Heart right ventricle (tissue), 16 donors: ENCODE results near the gene MCTS1. TPM values are rescaled to one million over a fixed set of nuclear protein-coding genes. Genes with fewer than 3 reads are reported as not detected.
"Not testable (repeated sequence)": the region's sequence is repeated elsewhere in the genome, so short reads cannot be mapped to it uniquely, and the experiment has no call there.

ENCODE experiments used
- ATAC-seq, 8 donors: fragments of 200-7000 bp; cut with Tn5 transposase; one replicate each; pipeline ENCODE4 v1.9.1; 2020; ENCODE audit warnings: mild to moderate bottlenecking in 8 of 8, moderate library complexity in 8 of 8, moderate number of reproducible peaks in 1 of 8
- DNase-seq, 2 donors: peaks; one replicate each; pipeline ENCODE4 v3.0.0-alpha.2; 2020
- H3K27ac ChIP-seq, 10 donors: fragments of 200-600 bp; sonication (generic) in 2 of 10; one replicate each; pipeline versions ENCODE4 v1.5.0 to v1.8.0; 2020 to 2022; ENCODE audit warnings: mild to moderate bottlenecking in 3 of 10
- H3K27me3 ChIP-seq, 7 donors: fragments of 200-600 bp; one replicate each; pipeline ENCODE4 v1.8.0; 2021 to 2022; ENCODE audit warnings: mild to moderate bottlenecking in 2 of 7
- H3K36me3 ChIP-seq, 9 donors: fragments of 200-600 bp; sonication (generic) in 1 of 9; one replicate each; pipeline versions ENCODE4 v1.5.0 to v1.8.0; 2020 to 2022; ENCODE audit warnings: mild to moderate bottlenecking in 2 of 9
- H3K4me1 ChIP-seq, 9 donors: fragments of 200-600 bp; sonication (generic) in 1 of 9; one replicate each; pipeline versions ENCODE4 v1.5.0 to v1.8.0; 2020 to 2022; ENCODE audit warnings: mild to moderate bottlenecking in 4 of 9
- H3K4me3 ChIP-seq, 10 donors: fragments of 200-600 bp; sonication (generic) in 2 of 10; one replicate each; pipeline versions ENCODE4 v1.5.0 to v1.8.0; 2020 to 2022; ENCODE audit warnings: mild to moderate bottlenecking in 7 of 10, moderate library complexity in 2 of 10
- H3K9me3 ChIP-seq, 11 donors: fragments of 200-600 bp in 10 of 11; sonication (generic) in 2 of 11; one replicate each; pipeline versions ENCODE4 v1.5.0 to v1.8.0; 2013 to 2022; ENCODE audit warnings: mild to moderate bottlenecking in 2 of 11, control low read depth in 1 of 11, moderate library complexity in 1 of 11
- WGBS, 2 donors: extraction: QIAGEN DNeasy Blood & Tissue Kit; methylation state at CpG; one replicate each; pipeline ENCODE4 v1.1.7; 2013; ENCODE audit warnings: inconsistent platforms in 1 of 2; 5-methylcytosine and 5-hydroxymethylcytosine counted together
- intact Hi-C, 10 donors: fragments of 100-400 bp; cut with DNase I; formaldehyde crosslinking; loops; one replicate each; pipeline versions ENCODE4 v1.11.1 to v1.14.2; 2022
- polyA plus RNA-seq, 2 donors: library from polyadenylated mRNA; stranded (reverse); fragments of 200-250 nt; gene quantifications; one replicate each; pipeline ENCODE4 v1.2.3, GENCODE V29; 2013
- total RNA-seq, 10 donors: library from RNA; stranded (reverse); fragmentation: NEBNext Ultra II Directional in 3 of 10; extraction: Animal tissue kit (Norgen Biotek cat#: 25700) in 3 of 10; gene quantifications; one replicate each; pipeline versions ENCODE4 v1.2.1 to v1.2.4, GENCODE V29; 2021 to 2023
- TF ChIP-seq, protein P1 (sequence below), 9 donors: fragments of 200-600 bp; sonication (generic) in 2 of 9; IDR thresholded peaks; one replicate each; pipeline versions ENCODE4 v1.5.0 to v1.8.0; 2021 to 2022; ENCODE audit warnings: antibody characterized with exemption in 9 of 9, mild to moderate bottlenecking in 5 of 9, moderate library complexity in 1 of 9
- donor health status: Arrhythmogenic right ventricular cardiomyopathy.
- donor health status: ischemic (EF 13 %, LVEDD 7.1; RV severe dilation, severe dysfunction).
- donor health status: healthy with polysubstance abuse.
- donor health status: DM: no; HTN: yes; CAD: no.
- donor health status: DM: no; HTN: no; CAD: no.
- donor health status: ischemic (EF 25% LVEDD 6.9; RV normal size, moderate dysfunction).
- donor health status: ischemic (EF 25% LVEDD 5.7; RV mildly dilated, moderate dysfunction).
- donor health status: healthy.
- donor health status: DM: yes; HTN: yes; CAD: no.
- donor health status: Ischemic cardiomyopathy.
- donor health status: ischemic (EF 35%, LVEDD 5.7; RV mildly dilated, moderate dysfunction).
- donor health status: nonischemic (EF 11% LVEDD 7.7; RV severe dilation, severe dysfunction).
- donor health status: DM: yes; HTN: yes; CAD: no.
- donor health status: PGD.
- donor health status: ischemic (EF 29% LVEDD 5.4; RV normal size, mild dysfunction).
- donor health status: nonischemic (EF 23%, LVEDD 6.1; RV moderate dilation, normal function).

The MCTS1 gene
- total and polyA plus RNA-seq, 12 donors: 31.4 to 41.4 (median 35.6) TPM

DNA sequence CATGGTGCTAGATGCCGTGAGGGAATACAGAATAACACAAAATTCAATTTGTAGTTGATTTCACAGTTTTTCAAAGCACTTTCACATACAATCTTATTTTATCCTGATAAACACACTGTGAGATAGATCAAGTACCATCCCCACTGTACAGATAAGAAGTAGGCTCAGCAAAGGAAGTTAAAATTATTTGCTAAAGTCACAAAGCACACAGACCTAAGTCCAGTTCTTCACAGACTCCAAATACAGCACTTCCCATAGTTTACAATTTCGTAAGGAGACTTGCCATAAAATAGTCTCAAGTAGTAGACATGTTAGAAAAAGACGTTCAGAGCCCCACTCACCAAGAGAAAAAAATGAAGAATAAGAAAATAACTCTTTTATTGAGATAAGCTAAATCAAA lies 35.3 kb upstream of the MCTS1 start:
- intact Hi-C loops: no loop called here
- no peak for ATAC-seq
- 79 to 94% methylated on average over 3 of the region's 3 CpGs for WGBS, 2 donors

DNA sequence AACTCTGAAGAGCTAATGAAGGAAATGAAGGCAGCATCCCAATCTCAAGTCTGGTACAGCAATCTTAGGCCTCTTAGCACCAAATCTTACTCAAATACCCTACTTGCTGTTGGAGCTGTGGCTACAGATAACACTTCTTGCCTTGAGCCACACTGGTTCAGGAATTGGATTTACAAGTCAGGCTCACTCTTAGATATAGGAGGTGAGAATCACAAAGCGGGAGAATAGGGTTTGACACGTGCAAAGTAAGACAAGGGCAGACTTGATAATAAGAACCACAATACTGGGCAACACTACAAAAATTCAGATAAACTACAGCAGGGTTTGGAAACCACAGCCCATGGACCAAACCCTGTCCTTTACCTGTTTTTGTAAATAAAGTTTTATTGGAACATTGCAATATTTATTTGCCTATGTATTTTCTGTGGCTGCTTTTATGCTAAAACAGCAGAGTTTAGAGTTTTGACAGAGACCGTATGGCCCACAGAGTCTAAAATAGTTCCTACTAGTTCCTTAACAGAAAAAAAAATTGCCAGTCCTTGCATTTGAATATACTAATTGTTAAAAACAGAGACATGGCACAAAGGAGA lies 33.8 kb upstream of the MCTS1 start:
- TF ChIP-seq, protein P1, sequence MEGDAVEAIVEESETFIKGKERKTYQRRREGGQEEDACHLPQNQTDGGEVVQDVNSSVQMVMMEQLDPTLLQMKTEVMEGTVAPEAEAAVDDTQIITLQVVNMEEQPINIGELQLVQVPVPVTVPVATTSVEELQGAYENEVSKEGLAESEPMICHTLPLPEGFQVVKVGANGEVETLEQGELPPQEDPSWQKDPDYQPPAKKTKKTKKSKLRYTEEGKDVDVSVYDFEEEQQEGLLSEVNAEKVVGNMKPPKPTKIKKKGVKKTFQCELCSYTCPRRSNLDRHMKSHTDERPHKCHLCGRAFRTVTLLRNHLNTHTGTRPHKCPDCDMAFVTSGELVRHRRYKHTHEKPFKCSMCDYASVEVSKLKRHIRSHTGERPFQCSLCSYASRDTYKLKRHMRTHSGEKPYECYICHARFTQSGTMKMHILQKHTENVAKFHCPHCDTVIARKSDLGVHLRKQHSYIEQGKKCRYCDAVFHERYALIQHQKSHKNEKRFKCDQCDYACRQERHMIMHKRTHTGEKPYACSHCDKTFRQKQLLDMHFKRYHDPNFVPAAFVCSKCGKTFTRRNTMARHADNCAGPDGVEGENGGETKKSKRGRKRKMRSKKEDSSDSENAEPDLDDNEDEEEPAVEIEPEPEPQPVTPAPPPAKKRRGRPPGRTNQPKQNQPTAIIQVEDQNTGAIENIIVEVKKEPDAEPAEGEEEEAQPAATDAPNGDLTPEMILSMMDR (IDR thresholded peaks at IDR 0.05): no peak
- intact Hi-C loops: no loop called here
- no peak for ATAC-seq
- no peak for DNase-seq
- no peak overlapping the region for H3K4me3 ChIP-seq
- H3K36me3 ChIP-seq: no peaks in the 10 kb centered on the region
- H3K27me3 ChIP-seq: no peaks in the 10 kb centered on the region
- H3K27ac ChIP-seq: no peak overlapping the region
- no peaks in the 10 kb centered on the region for H3K4me1 ChIP-seq
- H3K9me3 ChIP-seq: no peaks in the 10 kb centered on the region
- WGBS, 2 donors: 56 to 86% methylated on average over 3 of the region's 3 CpGs

More for the DNA sequence above, 35.3 kb upstream of the MCTS1 start:
- Histone ChIP-seq H3K4me3 (no peak overlapping the region), H3K4me1 (no peaks in the 10 kb centered on the region), H3K27me3 (no peaks in the 10 kb centered on the region), H3K36me3 (no peaks in the 10 kb centered on the region), H3K27ac (no peak overlapping the region), H3K9me3 (no peaks in the 10 kb centered on the region)
- TF ChIP-seq, protein P1 (IDR thresholded peaks at IDR 0.05): no peak
- no peak for DNase-seq

DNA sequence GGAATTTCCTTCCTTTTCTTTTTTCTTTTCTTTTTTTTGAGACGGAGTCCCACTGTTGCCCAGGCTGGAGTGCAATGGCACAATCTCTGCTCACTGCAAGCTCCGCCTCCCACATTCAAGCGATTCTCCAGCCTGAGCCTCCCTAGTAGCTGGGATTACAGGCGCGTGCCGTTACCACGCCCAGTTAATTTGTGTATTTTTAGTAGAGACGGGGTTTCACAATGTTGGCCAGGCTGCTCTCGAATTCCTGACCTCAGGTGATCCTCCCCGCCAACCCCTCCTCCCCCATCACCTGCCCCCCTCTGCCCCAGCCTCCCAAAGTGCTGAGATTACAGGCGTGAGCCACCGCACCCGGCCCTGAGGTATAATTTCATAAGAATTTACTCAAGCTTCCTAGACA lies 30.1 kb upstream of the MCTS1 start:
- H3K4me1 ChIP-seq, ATAC-seq, H3K27ac ChIP-seq, H3K4me3 ChIP-seq, intact Hi-C loops, H3K9me3 ChIP-seq, DNase-seq, H3K27me3 ChIP-seq, H3K36me3 ChIP-seq: not testable (repeated sequence)
- WGBS, 2 donors: 95 to 97% methylated on average over 13 of the region's 13 CpGs

DNA sequence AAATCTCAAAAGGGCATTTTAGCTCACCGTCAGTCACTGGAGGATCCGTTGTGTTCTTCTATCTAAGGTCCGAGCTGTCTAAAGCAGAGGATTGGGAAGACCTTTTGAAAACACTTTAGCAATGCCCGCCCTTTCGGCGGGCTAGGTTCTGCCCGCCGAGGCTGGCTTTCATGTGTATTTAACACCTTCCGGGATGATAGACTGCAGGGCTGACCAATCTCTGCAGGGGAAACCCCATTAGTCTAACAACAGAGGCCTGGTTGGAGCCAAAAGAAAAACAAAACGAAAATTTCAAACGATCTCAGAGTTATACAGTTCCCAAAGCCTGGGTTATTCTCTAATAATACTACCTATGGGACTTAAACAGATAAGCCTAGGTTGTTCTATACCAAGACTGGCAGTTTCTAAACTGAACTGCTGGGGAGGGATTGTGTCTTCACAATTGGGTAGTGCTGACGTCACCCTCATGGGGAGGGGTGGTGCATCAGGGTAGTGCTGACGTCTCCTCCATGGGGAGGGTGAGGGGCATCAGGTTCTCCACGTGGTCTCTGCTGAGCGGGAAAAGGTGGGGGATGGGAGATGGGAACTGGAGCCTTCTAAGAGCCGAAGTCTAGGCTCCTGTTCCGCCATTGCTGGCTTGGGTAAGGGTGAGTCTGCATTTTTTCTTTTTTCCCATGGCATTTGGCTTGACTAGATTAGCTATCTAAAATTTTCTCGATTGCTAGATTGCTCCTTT lies 28.4 kb upstream of the MCTS1 start:
- DNase-seq: no peak
- intact Hi-C loops: no loop called here
- TF ChIP-seq, protein P1 (IDR thresholded peaks at IDR 0.05): no peak
- Histone ChIP-seq H3K36me3 (no peaks in the 10 kb centered on the region), H3K9me3 (no peaks in the 10 kb centered on the region), H3K27ac (no peak overlapping the region), H3K4me3 (no peak overlapping the region), H3K27me3 (no peaks in the 10 kb centered on the region), H3K4me1 (no peaks in the 10 kb centered on the region)
- WGBS, 2 donors: 85 to 86% methylated on average over 18 of the region's 18 CpGs
- ATAC-seq: no peak

DNA sequence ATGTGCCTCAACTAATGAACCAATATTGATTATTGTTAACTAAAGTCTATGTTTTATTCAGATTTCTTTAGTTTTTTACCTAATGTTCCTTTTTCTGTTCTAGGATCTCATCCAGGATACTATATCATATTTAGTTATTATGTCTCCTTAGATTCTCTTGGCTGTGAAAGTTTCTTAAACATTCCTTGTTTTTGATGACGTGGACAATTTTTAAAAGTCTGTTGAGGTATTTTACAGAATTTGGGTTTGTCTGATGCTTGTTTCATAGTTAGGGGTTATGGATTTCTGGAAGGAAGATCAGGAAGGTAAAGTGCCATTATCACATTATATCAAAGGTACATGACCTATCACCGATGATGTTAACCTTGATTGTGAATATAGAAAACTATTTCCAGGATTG lies 18.2 kb upstream of the MCTS1 start:
- ATAC-seq: no peak

More for the DNA sequence above, 18.2 kb upstream of the MCTS1 start:
- Histone ChIP-seq H3K4me1 (no peaks in the 10 kb centered on the region), H3K9me3 (no peaks in the 10 kb centered on the region), H3K27me3 (no peaks in the 10 kb centered on the region), H3K4me3 (no peak overlapping the region), H3K36me3 (no peaks in the 10 kb centered on the region), H3K27ac (no peak overlapping the region)
- no peak for DNase-seq
- 93 to 96% methylated on average over 2 of the region's 2 CpGs for WGBS, 2 donors
- intact Hi-C loops: no loop called here
- TF ChIP-seq, protein P1 (IDR thresholded peaks at IDR 0.05): no peak
